MM.1S (cell line): ENCODE results near the gene PDZRN4.

Experiments
- EZH2 ChIP-seq: fragments of 300-600 bp; sonication (generic); optimal IDR thresholded peaks from 2 replicates; pipeline ENCODE3; 2017; ENCODE audit warnings: low read depth, mild to moderate bottlenecking, antibody characterized with exemption, low read length, mixed read lengths
- EZH2phosphoT487 ChIP-seq: fragments of 300-600 bp; sonication (generic); IDR thresholded peaks from 2 replicates; pipeline ENCODE4 v1.6.1; 2018; ENCODE audit warnings: antibody characterized with exemption, low read length
- TF ChIP-seq, protein P1 (sequence below): fragments of 300-600 bp; sonication (generic); IDR thresholded peaks from 2 replicates; pipeline ENCODE4 v1.5.1; 2016; ENCODE audit warnings: antibody characterized with exemption, low read length, mixed read lengths

DNA sequence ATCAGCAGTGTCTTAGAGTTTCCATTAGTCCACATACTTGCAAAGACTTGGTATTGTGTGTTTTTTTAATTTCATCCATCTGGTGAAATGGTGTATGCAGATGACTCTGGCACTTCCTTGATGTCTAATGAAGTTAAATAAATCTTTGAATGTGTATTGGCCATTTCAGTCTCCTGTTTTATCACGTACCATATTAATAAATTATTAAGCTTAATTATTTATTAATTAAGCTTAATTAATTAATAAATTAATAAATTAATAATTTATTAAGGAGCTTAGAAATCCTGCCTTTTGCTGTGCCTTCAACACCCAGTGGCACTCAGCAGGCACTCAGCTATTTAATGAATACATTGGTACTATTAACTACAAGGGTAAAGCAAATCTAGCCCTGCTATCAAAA lies 18.2 kb downstream of the PDZRN4 start:
- TF ChIP-seq, protein P1, sequence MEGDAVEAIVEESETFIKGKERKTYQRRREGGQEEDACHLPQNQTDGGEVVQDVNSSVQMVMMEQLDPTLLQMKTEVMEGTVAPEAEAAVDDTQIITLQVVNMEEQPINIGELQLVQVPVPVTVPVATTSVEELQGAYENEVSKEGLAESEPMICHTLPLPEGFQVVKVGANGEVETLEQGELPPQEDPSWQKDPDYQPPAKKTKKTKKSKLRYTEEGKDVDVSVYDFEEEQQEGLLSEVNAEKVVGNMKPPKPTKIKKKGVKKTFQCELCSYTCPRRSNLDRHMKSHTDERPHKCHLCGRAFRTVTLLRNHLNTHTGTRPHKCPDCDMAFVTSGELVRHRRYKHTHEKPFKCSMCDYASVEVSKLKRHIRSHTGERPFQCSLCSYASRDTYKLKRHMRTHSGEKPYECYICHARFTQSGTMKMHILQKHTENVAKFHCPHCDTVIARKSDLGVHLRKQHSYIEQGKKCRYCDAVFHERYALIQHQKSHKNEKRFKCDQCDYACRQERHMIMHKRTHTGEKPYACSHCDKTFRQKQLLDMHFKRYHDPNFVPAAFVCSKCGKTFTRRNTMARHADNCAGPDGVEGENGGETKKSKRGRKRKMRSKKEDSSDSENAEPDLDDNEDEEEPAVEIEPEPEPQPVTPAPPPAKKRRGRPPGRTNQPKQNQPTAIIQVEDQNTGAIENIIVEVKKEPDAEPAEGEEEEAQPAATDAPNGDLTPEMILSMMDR, result no peak
- TF ChIP-seq EZH2 (no peak), EZH2phosphoT487 (no peak)
